H9 (cell line): Measurements from ENCODE around the gene NEK4. TPM values are rescaled to one million over a fixed set of nuclear protein-coding genes. Genes with fewer than 3 reads are reported as not detected.

Experiments
- DNase-seq: peaks from one replicate; pipeline ENCODE4 v3.0.0-alpha.2; 2017
- H2AFZ ChIP-seq: one replicate; pipeline ENCODE4 v1.6.1; 2013; ENCODE audit warnings: mild to moderate bottlenecking, low read length, control low read depth, moderate library complexity
- H2AK5ac ChIP-seq: 2 replicates; pipeline ENCODE4 v1.6.1; 2013; ENCODE audit warnings: low read length, control low read depth, mixed read lengths; ENCODE audit not compliant: insufficient read length
- H2BK120ac ChIP-seq: one replicate; pipeline ENCODE4 v1.6.1; 2013; ENCODE audit warnings: low read depth, mild to moderate bottlenecking, low read length, control low read depth, inconsistent platforms; ENCODE audit not compliant: poor library complexity, severe bottlenecking
- H2BK12ac ChIP-seq: 2 replicates; pipeline ENCODE4 v1.6.1; 2013; ENCODE audit warnings: low read length, control low read depth, mixed read lengths, low read depth; ENCODE audit not compliant: insufficient read length
- H2BK15ac ChIP-seq: 2 replicates; pipeline ENCODE4 v1.6.1; 2013; ENCODE audit warnings: low read depth, low read length, control low read depth
- H2BK20ac ChIP-seq: one replicate; pipeline ENCODE4 v1.6.1; 2013; ENCODE audit warnings: low read depth, mild to moderate bottlenecking, low read length, control low read depth, inconsistent platforms; ENCODE audit not compliant: poor library complexity, severe bottlenecking
- H2BK5ac ChIP-seq: 2 replicates; pipeline ENCODE4 v1.6.1; 2013; ENCODE audit warnings: low read length, control low read depth, mixed read lengths; ENCODE audit not compliant: insufficient read length
- H3K14ac ChIP-seq: 2 replicates; pipeline ENCODE4 v1.6.1; 2013; ENCODE audit warnings: low read length, control low read depth; ENCODE audit not compliant: insufficient read depth
- H3K18ac ChIP-seq: 2 replicates; pipeline ENCODE4 v1.6.1; 2013; ENCODE audit warnings: low read depth, mild to moderate bottlenecking, mixed read lengths, low read length, control low read depth; ENCODE audit not compliant: insufficient read length
- H3K23ac ChIP-seq: 2 replicates; pipeline ENCODE4 v1.6.1; 2013; ENCODE audit warnings: low read length, control low read depth, mixed read lengths, low read depth; ENCODE audit not compliant: insufficient read length
- H3K23me2 ChIP-seq: 2 replicates; pipeline ENCODE4 v1.6.1; 2013; ENCODE audit warnings: low read depth, mild to moderate bottlenecking, mixed read lengths, low read length, control low read depth; ENCODE audit not compliant: insufficient read length, poor library complexity, severe bottlenecking
- H3K27ac ChIP-seq: 2 replicates; pipeline ENCODE4 v1.5.1; 2013; ENCODE audit warnings: low read length, control low read depth, mixed read lengths, low read depth; ENCODE audit not compliant: insufficient read length
- H3K27me3 ChIP-seq: 2 replicates; pipeline ENCODE4 v1.6.1; 2013; ENCODE audit warnings: low read length, control low read depth, inconsistent platforms; ENCODE audit not compliant: insufficient read depth
- H3K4ac ChIP-seq: 2 replicates; pipeline ENCODE4 v1.6.1; 2013; ENCODE audit warnings: low read depth, mild to moderate bottlenecking, control low read depth, inconsistent platforms, low read length, moderate library complexity
- H3K4me1 ChIP-seq: 2 replicates; pipeline ENCODE4 v1.6.1; 2013; ENCODE audit warnings: low read length, control low read depth, inconsistent platforms; ENCODE audit not compliant: insufficient read depth
- H3K4me2 ChIP-seq: 2 replicates; pipeline ENCODE4 v1.6.1; 2013; ENCODE audit warnings: low read length, control low read depth, mixed read lengths; ENCODE audit not compliant: insufficient read length, insufficient read depth
- H3K56ac ChIP-seq: 2 replicates; pipeline ENCODE4 v1.6.1; 2013; ENCODE audit warnings: low read depth, mild to moderate bottlenecking, mixed read lengths, low read length, control low read depth; ENCODE audit not compliant: insufficient read length
- H3K79me1 ChIP-seq: 2 replicates; pipeline ENCODE4 v1.6.1; 2013; ENCODE audit warnings: low read depth, mild to moderate bottlenecking, moderate library complexity, low read length, control low read depth, inconsistent platforms; ENCODE audit not compliant: insufficient read depth, poor library complexity, severe bottlenecking
- H3K79me2 ChIP-seq: 2 replicates; pipeline ENCODE4 v1.6.1; 2013; ENCODE audit warnings: low read length, control low read depth, inconsistent platforms; ENCODE audit not compliant: insufficient read depth
- H3K9ac ChIP-seq: 2 replicates; pipeline ENCODE4 v1.6.1; 2013; ENCODE audit warnings: low read length, control low read depth, mixed read lengths; ENCODE audit not compliant: insufficient read length; ENCODE audit errors: extremely low read depth
- H3K9me3 ChIP-seq: one replicate; pipeline ENCODE4 v1.6.1; 2013; ENCODE audit warnings: low read depth, low read length, inconsistent platforms; ENCODE audit not compliant: control insufficient read depth
- H3T11ph ChIP-seq: one replicate; pipeline ENCODE4 v1.6.1; 2013; ENCODE audit warnings: mild to moderate bottlenecking, low read length, control low read depth, inconsistent platforms
- H4K20me1 ChIP-seq: one replicate; pipeline ENCODE4 v1.6.1; 2013; ENCODE audit not compliant: control insufficient read depth, insufficient read length, insufficient read depth
- H4K5ac ChIP-seq: 2 replicates; pipeline ENCODE4 v1.6.1; 2013; ENCODE audit warnings: low read depth, mild to moderate bottlenecking, mixed read lengths, low read length, control low read depth; ENCODE audit not compliant: insufficient read length
- H4K8ac ChIP-seq: replicated peaks from 2 replicates; pipeline ENCODE4 v1.6.1; 2013; ENCODE audit warnings: low read length, control low read depth, mixed read lengths, low read depth; ENCODE audit not compliant: insufficient read length
- H4K91ac ChIP-seq: 2 replicates; pipeline ENCODE4 v1.6.1; 2013; ENCODE audit warnings: low read depth, mild to moderate bottlenecking, moderate library complexity, mixed read lengths, low read length, control low read depth; ENCODE audit not compliant: insufficient read length
- H3K27ac Mint-ChIP-seq, 3 experiments: 2 replicates in 2 of 3; 3 replicates in 1 of 3; pipeline ENCODE4 v1.8.0; 2020 to 2021; ENCODE audit warnings: mixed read lengths in 3 of 3, mild to moderate bottlenecking in 1 of 3, moderate library complexity in 1 of 3
- H3K27me3 Mint-ChIP-seq: 2 replicates; pipeline ENCODE4 v1.8.0; 2021; ENCODE audit warnings: low read depth, mild to moderate bottlenecking, moderate library complexity, mixed read lengths
- H3K36me3 Mint-ChIP-seq, 3 experiments: 2 replicates in 2 of 3; 3 replicates in 1 of 3; pipeline ENCODE4 v1.8.0; 2020 to 2021; ENCODE audit warnings: low read depth in 3 of 3, mixed read lengths in 3 of 3; ENCODE audit not compliant: insufficient read depth in 1 of 3
- H3K4me1 Mint-ChIP-seq, 2 experiments: 2 replicates each; pipeline ENCODE4 v1.8.0; 2020; ENCODE audit warnings: mixed read lengths in 2 of 2
- H3K4me3 Mint-ChIP-seq, 2 experiments: 2 replicates in 1 of 2; 3 replicates in 1 of 2; pipeline ENCODE4 v1.8.0; 2020 to 2021; ENCODE audit warnings: mild to moderate bottlenecking in 2 of 2, mixed read lengths in 2 of 2, moderate library complexity in 1 of 2
- H3K9me3 Mint-ChIP-seq, 2 experiments: 2 replicates in 1 of 2; 3 replicates in 1 of 2; pipeline ENCODE4 v1.8.0; 2020; ENCODE audit warnings: mild to moderate bottlenecking in 2 of 2, mixed read lengths in 2 of 2, moderate library complexity in 1 of 2
- CTCF ChIP-seq: fragments of 200-600 bp; sonication (generic); conservative IDR thresholded peaks from 3 replicates; pipeline ENCODE4 v1.8.0; 2021; ENCODE audit warnings: antibody characterized with exemption, mild to moderate bottlenecking
- WGBS: extraction: QIAGEN DNeasy Blood & Tissue Kit; methylation state at CpG from one replicate; pipeline ENCODE4 v1.1.7; 2013; ENCODE audit warnings: missing lambda C conversion rate, low lambda C conversion rate, mixed read lengths; ENCODE audit not compliant: insufficient read length; ENCODE audit errors: extremely low coverage; 5-methylcytosine and 5-hydroxymethylcytosine counted together
- total RNA-seq: library from RNA; stranded (reverse); gene quantifications from 2 replicates; pipeline ENCODE4 v1.2.1, GENCODE V29; 2021

The NEK4 gene
- total RNA-seq, 1 experiment from 2014 or later: 36.0 TPM

GRCh38 chr3:52671676-52672075, 99.1 kb downstream of the NEK4 start:
- Histone ChIP-seq H3K27ac (no peak overlapping the region), H2BK5ac (no peak overlapping the region), H3K9me3 (no peaks in the 10 kb centered on the region), H3K23ac (no peak overlapping the region), H3K4me2 (no peak overlapping the region), H2BK120ac (no peak overlapping the region), H3K9ac (no peak overlapping the region), H2BK12ac (no peak overlapping the region), H3K79me2 (no peaks in the 10 kb centered on the region), H2BK15ac (no peak overlapping the region), H4K91ac (no peak overlapping the region), H4K5ac (no peak overlapping the region), H2BK20ac (no peak overlapping the region), H3K79me1 (peaks cover 3% of the 10 kb centered on the region), H4K20me1 (no peaks in the 10 kb centered on the region), H3T11ph (no peak overlapping the region), H3K14ac (no peak overlapping the region), H3K27me3 (no peaks in the 10 kb centered on the region), H4K8ac (no peak overlapping the region), H2AFZ (no peak overlapping the region), H3K4me1 (no peaks in the 10 kb centered on the region), H3K4ac (no peak overlapping the region), H3K23me2 (no peaks in the 10 kb centered on the region), H3K18ac (no peak overlapping the region), H3K56ac (no peak overlapping the region), H2AK5ac (no peak overlapping the region)
- Mint-ChIP-seq H3K9me3 (no peaks in the 10 kb centered on the region), H3K36me3 (peaks cover 15 to 55% (median 42%) of the 10 kb centered on the region in 3 experiments; a peak in 6 of 7 replicates), H3K27me3 (no peaks in the 10 kb centered on the region), H3K4me1 (peaks cover 0 to 4% of the 10 kb centered on the region in 2 experiments; a peak in 2 of 4 replicates), H3K27ac (0 out of 7 replicates have a peak overlapping the region, but pooled peaks of 1 of the 3 experiments have one; percentile 16), H3K4me3 (no peak overlapping the region)
- no CpG with 5 or more reads among the region's 1 CpG for WGBS
- TF ChIP-seq CTCF: no peak
- DNase-seq: no peak
